ENCODE measurements around the gene CAMTA1. TPM values are rescaled to one million over a fixed set of nuclear protein-coding genes. Genes with fewer than 3 reads are reported as not detected.

CAMTA1 gene
- total RNA-seq, 3 donors from 2014 or later: 73.4 to 114 (median 82.6) TPM

GRCh38 chr1:7018351-7018750 is 233.1 kb downstream of the CAMTA1 start:
- TF ChIP-seq, protein P1, sequence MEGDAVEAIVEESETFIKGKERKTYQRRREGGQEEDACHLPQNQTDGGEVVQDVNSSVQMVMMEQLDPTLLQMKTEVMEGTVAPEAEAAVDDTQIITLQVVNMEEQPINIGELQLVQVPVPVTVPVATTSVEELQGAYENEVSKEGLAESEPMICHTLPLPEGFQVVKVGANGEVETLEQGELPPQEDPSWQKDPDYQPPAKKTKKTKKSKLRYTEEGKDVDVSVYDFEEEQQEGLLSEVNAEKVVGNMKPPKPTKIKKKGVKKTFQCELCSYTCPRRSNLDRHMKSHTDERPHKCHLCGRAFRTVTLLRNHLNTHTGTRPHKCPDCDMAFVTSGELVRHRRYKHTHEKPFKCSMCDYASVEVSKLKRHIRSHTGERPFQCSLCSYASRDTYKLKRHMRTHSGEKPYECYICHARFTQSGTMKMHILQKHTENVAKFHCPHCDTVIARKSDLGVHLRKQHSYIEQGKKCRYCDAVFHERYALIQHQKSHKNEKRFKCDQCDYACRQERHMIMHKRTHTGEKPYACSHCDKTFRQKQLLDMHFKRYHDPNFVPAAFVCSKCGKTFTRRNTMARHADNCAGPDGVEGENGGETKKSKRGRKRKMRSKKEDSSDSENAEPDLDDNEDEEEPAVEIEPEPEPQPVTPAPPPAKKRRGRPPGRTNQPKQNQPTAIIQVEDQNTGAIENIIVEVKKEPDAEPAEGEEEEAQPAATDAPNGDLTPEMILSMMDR (IDR thresholded peaks at IDR 0.05): no peak
- intact Hi-C loops (cut with DNase I, micrococcal nuclease): no loop called here
- H3K36me3 ChIP-seq (ENCODE audit: low read depth): no peaks in the 10 kb centered on the region
- ATAC-seq (no peak), DNase-seq (no peak)
- no peak overlapping the region for H3K4me3 ChIP-seq
- no peaks in the 10 kb centered on the region for H3K9me3 ChIP-seq
- no peaks in the 10 kb centered on the region for H3K4me1 ChIP-seq (ENCODE audit: low read depth)

DNA sequence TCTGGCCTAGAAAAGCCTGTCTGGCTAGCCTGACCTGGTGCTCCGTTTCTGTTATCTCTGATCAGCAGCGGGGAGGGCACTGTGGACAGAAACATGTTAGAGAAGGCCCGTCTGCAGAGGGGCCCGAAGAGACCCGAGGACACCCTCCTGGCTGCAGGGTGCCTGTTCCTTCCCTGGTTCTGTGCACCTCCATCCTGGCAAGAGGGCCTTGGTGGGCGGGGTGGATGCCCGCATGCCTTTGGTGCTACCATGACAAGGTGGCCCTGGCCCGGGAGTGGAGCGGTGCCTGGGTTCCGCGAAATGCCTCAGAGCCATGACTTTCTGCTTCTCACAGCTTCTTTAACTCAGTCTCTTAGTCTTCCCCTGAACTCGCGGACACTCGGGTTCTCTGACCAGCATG is 233.6 kb downstream of the CAMTA1 start:
- intact Hi-C loops (cut with DNase I, micrococcal nuclease): no loop called here
- TF ChIP-seq, protein P1 (IDR thresholded peaks at IDR 0.05): no peak
- ATAC-seq (no peak), DNase-seq (no peak)
- no peaks in the 10 kb centered on the region for H3K36me3 ChIP-seq (ENCODE audit: low read depth)
- no peaks in the 10 kb centered on the region for H3K4me1 ChIP-seq (ENCODE audit: low read depth)
- H3K9me3 ChIP-seq: no peaks in the 10 kb centered on the region
- H3K4me3 ChIP-seq: no peak overlapping the region

DNA sequence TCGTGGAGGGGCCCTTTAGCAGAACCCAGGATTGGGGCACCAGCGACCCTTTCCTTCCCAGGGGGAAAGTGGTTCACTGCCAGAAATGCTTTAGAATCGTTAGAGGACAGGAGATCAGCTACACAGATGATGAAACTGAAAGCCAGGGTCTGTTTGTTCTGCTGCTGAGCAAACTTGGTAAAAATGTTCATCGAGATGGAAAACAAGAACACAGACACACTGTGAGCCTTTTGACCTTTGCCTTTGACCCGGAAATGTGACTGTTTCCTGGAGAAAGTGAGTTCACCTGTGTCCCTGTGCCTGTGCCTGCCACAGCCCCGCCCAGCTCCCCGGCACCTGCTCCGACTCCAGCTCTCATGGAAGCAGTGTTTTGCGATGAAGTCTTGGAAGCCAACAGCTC is 234.3 kb downstream of the CAMTA1 start:
- TF ChIP-seq, protein P1 (IDR thresholded peaks at IDR 0.05): no peak
- DNase-seq: peak in 2 of 3 donors; percentile 16 to 37
- ATAC-seq: peak; percentile 75
- Histone ChIP-seq H3K4me3 (no peak overlapping the region), H3K36me3 (ENCODE audit: low read depth) (no peaks in the 10 kb centered on the region), H3K9me3 (no peaks in the 10 kb centered on the region), H3K4me1 (ENCODE audit: low read depth) (no peaks in the 10 kb centered on the region)
- intact Hi-C loops (cut with DNase I, micrococcal nuclease): no loop called here

GRCh38 chr1:7022058-7022457 is 236.8 kb downstream of the CAMTA1 start:
- H3K4me3 ChIP-seq: no peak overlapping the region
- TF ChIP-seq, protein P1 (IDR thresholded peaks at IDR 0.05): no peak
- H3K36me3 ChIP-seq (ENCODE audit: low read depth): no peaks in the 10 kb centered on the region
- H3K4me1 ChIP-seq (ENCODE audit: low read depth): no peaks in the 10 kb centered on the region
- no peaks in the 10 kb centered on the region for H3K9me3 ChIP-seq
- ATAC-seq: no peak
- intact Hi-C loops (cut with DNase I, micrococcal nuclease): no loop called here
- DNase-seq: no peak

GRCh38 chr1:7025013-7025412 is 239.8 kb downstream of the CAMTA1 start:
- intact Hi-C loops (cut with DNase I, micrococcal nuclease): no loop called here
- DNase-seq (no peak), ATAC-seq (no peak)
- Histone ChIP-seq H3K9me3 (no peaks in the 10 kb centered on the region), H3K36me3 (ENCODE audit: low read depth) (no peaks in the 10 kb centered on the region), H3K4me3 (no peak overlapping the region), H3K4me1 (ENCODE audit: low read depth) (no peaks in the 10 kb centered on the region)
- TF ChIP-seq, protein P1 (IDR thresholded peaks at IDR 0.05): no peak

GRCh38 chr1:7026169-7026568 is 240.9 kb downstream of the CAMTA1 start:
- intact Hi-C loops (cut with DNase I, micrococcal nuclease): no loop called here
- H3K36me3 ChIP-seq (ENCODE audit: low read depth): no peaks in the 10 kb centered on the region
- no peaks in the 10 kb centered on the region for H3K9me3 ChIP-seq
- DNase-seq: no peak
- no peak overlapping the region for H3K4me3 ChIP-seq
- TF ChIP-seq, protein P1 (IDR thresholded peaks at IDR 0.05): no peak
- no peak for ATAC-seq
- no peaks in the 10 kb centered on the region for H3K4me1 ChIP-seq (ENCODE audit: low read depth)

Data from mucosa of descending colon (tissue), 3 donors.